GM12891 (cell line): ENCODE data around the gene SLC25A12.

Source experiments
- POLR2A ChIP-seq: IDR thresholded peaks from 2 replicates; pipeline ENCODE4 v1.6.1; 2011; ENCODE audit warnings: low read depth, low read length, control low read depth
- POLR2AphosphoS5 ChIP-seq: IDR thresholded peaks from 2 replicates; pipeline ENCODE4 v1.6.1; 2011; ENCODE audit warnings: low read depth, low read length, control low read depth
- SPI1 ChIP-seq: IDR thresholded peaks from 2 replicates; pipeline ENCODE4 v1.6.1; 2011; ENCODE audit warnings: low read depth, low read length, control low read depth
- TAF1 ChIP-seq: IDR thresholded peaks from 2 replicates; pipeline ENCODE4 v1.6.1; 2011; ENCODE audit warnings: low read depth, low read length, control low read depth

- TF ChIP-seq TAF1 (no peak), POLR2A (no peak), POLR2AphosphoS5 (no peak), SPI1 (no peak)
These were observed 86.1 kb downstream of the SLC25A12 start for GRCh38 chr2:171807831-171808393.
